WTC11 (cell line): ENCODE results near the gene DTNB. TPM values are rescaled to one million over a fixed set of nuclear protein-coding genes. Genes with fewer than 3 reads are reported as not detected.

Experiments
- ATAC-seq: fragments of 200-7000 bp; cut with Tn5 transposase; 2 replicates; pipeline ENCODE4 v1.10.0; 2021; ENCODE audit warnings: mild to moderate bottlenecking, moderate library complexity
- CTCF ChIA-PET: fragments of 300-600 bp; sonication (Branson Sonifier 250); formaldehyde crosslinking; loops from one replicate; lab custom pipeline; 2021; ENCODE audit warnings: antibody characterized with exemption; lab: Charles Lee
- POLR2A ChIA-PET: fragments of 350-600 bp; sonication (Branson Sonifier 250); formaldehyde crosslinking; loops from one replicate; lab custom pipeline; 2021; ENCODE audit warnings: antibody characterized with exemption; lab: Charles Lee
- DNase-seq: peaks from one replicate; pipeline ENCODE4 v3.0.0; 2021; ENCODE audit warnings: low spot score
- H3K27ac Mint-ChIP-seq: 2 replicates; pipeline ENCODE4 v1.8.0; 2021; ENCODE audit warnings: mixed read lengths
- H3K27me3 Mint-ChIP-seq: 2 replicates; pipeline ENCODE4 v1.8.0; 2021; ENCODE audit warnings: low read depth, mild to moderate bottlenecking, moderate library complexity, mixed read lengths
- H3K36me3 Mint-ChIP-seq: 2 replicates; pipeline ENCODE4 v1.8.0; 2021; ENCODE audit warnings: mixed read lengths
- H3K4me1 Mint-ChIP-seq: 2 replicates; pipeline ENCODE4 v1.8.0; 2022; ENCODE audit warnings: mixed read lengths
- H3K4me3 Mint-ChIP-seq: 2 replicates; pipeline ENCODE4 v1.8.0; 2021; ENCODE audit warnings: mild to moderate bottlenecking, moderate library complexity, mixed read lengths
- H3K9me3 Mint-ChIP-seq: 2 replicates; pipeline ENCODE4 v1.8.0; 2021; ENCODE audit warnings: mixed read lengths
- ARID4B ChIP-seq: sonication (generic); formaldehyde crosslinking; IDR thresholded peaks from 2 replicates; pipeline ENCODE4 v1.8.0; 2023; ENCODE audit warnings: missing genetic modification reagents, mild to moderate bottlenecking, borderline replicate concordance
- CREM ChIP-seq: sonication (generic); formaldehyde crosslinking; IDR thresholded peaks from 2 replicates; pipeline ENCODE4 v1.8.1; 2022; ENCODE audit warnings: mild to moderate bottlenecking, missing genetic modification reagents, moderate library complexity
- FOXJ3 ChIP-seq: sonication (generic); formaldehyde crosslinking; IDR thresholded peaks from 2 replicates; pipeline ENCODE4 v1.9.0; 2021; ENCODE audit warnings: missing genetic modification reagents, mild to moderate bottlenecking, borderline replicate concordance
- JAZF1 ChIP-seq: fragments of 250-450 bp; sonication (Bioruptor Pico); IDR thresholded peaks from 2 replicates; pipeline ENCODE4 v1.9.0; 2021; ENCODE audit warnings: moderate library complexity, mild to moderate bottlenecking, inconsistent platforms
- MLX ChIP-seq: sonication (generic); formaldehyde crosslinking; IDR thresholded peaks from 2 replicates; pipeline ENCODE4 v1.8.1; 2023; ENCODE audit warnings: mild to moderate bottlenecking, missing genetic modification reagents, moderate library complexity
- MXD4 ChIP-seq: fragments of 250-450 bp; sonication (Bioruptor Pico); IDR thresholded peaks from 2 replicates; pipeline ENCODE4 v1.8.0; 2021; ENCODE audit warnings: mild to moderate bottlenecking, moderate library complexity, borderline replicate concordance
- SOX15 ChIP-seq: fragments of 250-450 bp; sonication (Bioruptor Pico); IDR thresholded peaks from 2 replicates; pipeline ENCODE4 v1.9.0; 2021; ENCODE audit warnings: mild to moderate bottlenecking
- ZNF396 ChIP-seq: fragments of 250-450 bp; sonication (Bioruptor Pico); IDR thresholded peaks from 2 replicates; pipeline ENCODE4 v1.8.0; 2021; ENCODE audit warnings: mild to moderate bottlenecking, moderate library complexity, borderline replicate concordance
- ZNF423 ChIP-seq: fragments of 250-450 bp; sonication (Bioruptor Pico); IDR thresholded peaks from 2 replicates; pipeline ENCODE4 v2.1.2; 2022; ENCODE audit warnings: mild to moderate bottlenecking, moderate library complexity
- ZNF512 ChIP-seq: sonication (generic); formaldehyde crosslinking; IDR thresholded peaks from 2 replicates; pipeline ENCODE4 v1.8.1; 2022; ENCODE audit warnings: missing genetic modification reagents, borderline replicate concordance
- total RNA-seq: library from RNA; stranded (reverse); gene quantifications from 3 replicates; pipeline ENCODE4 v1.2.3, GENCODE V29; 2021
- TF ChIP-seq, protein P1 (sequence below): fragments of 250-450 bp; sonication (Bioruptor Pico); conservative IDR thresholded peaks from 2 replicates; pipeline ENCODE4 v1.9.0; 2021; ENCODE audit warnings: mild to moderate bottlenecking
- TF ChIP-seq, protein P2 (sequence below): sonication (generic); formaldehyde crosslinking; IDR thresholded peaks from 2 replicates; pipeline ENCODE4 v1.8.1; 2023; ENCODE audit warnings: mild to moderate bottlenecking, missing genetic modification reagents
- TF ChIP-seq, protein P3 (sequence below): sonication (generic); formaldehyde crosslinking; IDR thresholded peaks from 2 replicates; pipeline ENCODE4 v1.8.0; 2022; ENCODE audit warnings: missing genetic modification reagents

DTNB gene
- total RNA-seq, 1 experiment from 2014 or later, result 39.9 TPM

DNA sequence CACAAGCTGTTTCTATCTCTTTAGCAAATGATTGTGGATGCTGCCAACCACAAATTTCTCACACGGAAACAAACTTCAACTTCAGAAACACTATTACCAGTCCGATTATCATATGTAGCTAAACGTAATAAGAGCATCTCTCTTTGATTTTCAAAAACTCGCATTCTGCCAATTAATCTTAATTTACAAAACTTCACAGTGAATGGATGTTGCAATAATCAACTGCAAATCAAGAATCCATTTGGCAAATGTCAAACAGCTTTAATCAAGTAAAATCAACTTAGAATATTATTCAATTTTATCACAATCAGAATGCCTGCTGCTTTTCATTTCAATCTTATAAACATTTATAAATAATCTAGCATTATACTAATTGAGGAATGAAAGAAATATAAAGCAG lies 54.2 kb downstream of the DTNB start (continued):
- TF ChIP-seq ARID4B (CRISPR knock-in tag) (no peak), FOXJ3 (CRISPR knock-in tag) (no peak), ZNF423 (no peak), CREM (CRISPR knock-in tag) (no peak)

GRCh38 chr2:25618676-25619075 lies 54.7 kb downstream of the DTNB start:
- TF ChIP-seq SOX15 (CRISPR knock-in tag) (no peak), ZNF396 (CRISPR knock-in tag) (no peak), CREM (CRISPR knock-in tag) (no peak), ZNF423 (no peak), MLX (CRISPR knock-in tag) (no peak), JAZF1 (CRISPR knock-in tag) (no peak), ZNF512 (CRISPR knock-in tag) (no peak), MXD4 (CRISPR knock-in tag) (no peak), FOXJ3 (CRISPR knock-in tag) (no peak)
- TF ChIP-seq, protein P1, sequence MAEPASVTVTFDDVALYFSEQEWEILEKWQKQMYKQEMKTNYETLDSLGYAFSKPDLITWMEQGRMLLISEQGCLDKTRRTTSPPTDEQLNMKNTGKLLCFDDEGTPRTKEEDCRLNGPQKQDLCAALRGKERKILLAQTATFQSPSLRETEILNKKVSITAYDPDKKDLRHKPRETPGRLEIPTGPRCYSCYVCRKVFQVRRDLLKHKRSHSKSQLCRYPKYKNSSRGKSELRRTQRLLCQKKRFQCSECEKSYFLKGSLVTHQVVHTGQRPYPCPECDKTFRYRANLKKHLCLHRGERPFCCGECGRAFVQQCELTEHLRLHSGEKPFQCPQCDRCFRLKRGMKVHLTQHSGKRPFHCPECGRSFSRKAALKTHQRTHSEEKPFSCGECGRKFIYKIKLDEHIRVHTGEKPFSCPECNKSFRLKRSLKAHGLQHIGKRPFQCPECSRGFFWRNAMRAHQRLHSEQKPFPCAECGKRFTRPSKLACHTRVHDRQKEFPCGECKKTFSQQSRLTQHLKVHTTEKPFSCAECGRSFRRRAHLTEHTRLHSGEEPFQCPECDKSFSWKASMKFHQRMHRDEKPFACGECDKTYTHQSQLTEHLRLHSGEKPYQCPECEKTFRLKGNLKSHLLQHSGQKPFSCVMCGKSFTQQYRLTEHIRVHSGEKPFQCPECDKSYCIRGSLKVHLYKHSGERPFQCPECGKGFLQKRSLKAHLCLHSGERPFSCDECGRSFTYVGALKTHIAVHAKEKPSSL (CRISPR knock-in tag), result no peak
- TF ChIP-seq, protein P2, sequence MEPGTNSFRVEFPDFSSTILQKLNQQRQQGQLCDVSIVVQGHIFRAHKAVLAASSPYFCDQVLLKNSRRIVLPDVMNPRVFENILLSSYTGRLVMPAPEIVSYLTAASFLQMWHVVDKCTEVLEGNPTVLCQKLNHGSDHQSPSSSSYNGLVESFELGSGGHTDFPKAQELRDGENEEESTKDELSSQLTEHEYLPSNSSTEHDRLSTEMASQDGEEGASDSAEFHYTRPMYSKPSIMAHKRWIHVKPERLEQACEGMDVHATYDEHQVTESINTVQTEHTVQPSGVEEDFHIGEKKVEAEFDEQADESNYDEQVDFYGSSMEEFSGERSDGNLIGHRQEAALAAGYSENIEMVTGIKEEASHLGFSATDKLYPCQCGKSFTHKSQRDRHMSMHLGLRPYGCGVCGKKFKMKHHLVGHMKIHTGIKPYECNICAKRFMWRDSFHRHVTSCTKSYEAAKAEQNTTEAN (CRISPR knock-in tag), result no peak
- TF ChIP-seq, protein P3, sequence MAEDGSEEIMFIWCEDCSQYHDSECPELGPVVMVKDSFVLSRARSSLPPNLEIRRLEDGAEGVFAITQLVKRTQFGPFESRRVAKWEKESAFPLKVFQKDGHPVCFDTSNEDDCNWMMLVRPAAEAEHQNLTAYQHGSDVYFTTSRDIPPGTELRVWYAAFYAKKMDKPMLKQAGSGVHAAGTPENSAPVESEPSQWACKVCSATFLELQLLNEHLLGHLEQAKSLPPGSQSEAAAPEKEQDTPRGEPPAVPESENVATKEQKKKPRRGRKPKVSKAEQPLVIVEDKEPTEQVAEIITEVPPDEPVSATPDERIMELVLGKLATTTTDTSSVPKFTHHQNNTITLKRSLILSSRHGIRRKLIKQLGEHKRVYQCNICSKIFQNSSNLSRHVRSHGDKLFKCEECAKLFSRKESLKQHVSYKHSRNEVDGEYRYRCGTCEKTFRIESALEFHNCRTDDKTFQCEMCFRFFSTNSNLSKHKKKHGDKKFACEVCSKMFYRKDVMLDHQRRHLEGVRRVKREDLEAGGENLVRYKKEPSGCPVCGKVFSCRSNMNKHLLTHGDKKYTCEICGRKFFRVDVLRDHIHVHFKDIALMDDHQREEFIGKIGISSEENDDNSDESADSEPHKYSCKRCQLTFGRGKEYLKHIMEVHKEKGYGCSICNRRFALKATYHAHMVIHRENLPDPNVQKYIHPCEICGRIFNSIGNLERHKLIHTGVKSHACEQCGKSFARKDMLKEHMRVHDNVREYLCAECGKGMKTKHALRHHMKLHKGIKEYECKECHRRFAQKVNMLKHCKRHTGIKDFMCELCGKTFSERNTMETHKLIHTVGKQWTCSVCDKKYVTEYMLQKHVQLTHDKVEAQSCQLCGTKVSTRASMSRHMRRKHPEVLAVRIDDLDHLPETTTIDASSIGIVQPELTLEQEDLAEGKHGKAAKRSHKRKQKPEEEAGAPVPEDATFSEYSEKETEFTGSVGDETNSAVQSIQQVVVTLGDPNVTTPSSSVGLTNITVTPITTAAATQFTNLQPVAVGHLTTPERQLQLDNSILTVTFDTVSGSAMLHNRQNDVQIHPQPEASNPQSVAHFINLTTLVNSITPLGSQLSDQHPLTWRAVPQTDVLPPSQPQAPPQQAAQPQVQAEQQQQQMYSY (CRISPR knock-in tag), result no peak
- peaks cover 4% of the 10 kb centered on the region; the same call in 1 of the 2 replicates for H3K36me3 Mint-ChIP-seq
- no peak overlapping the region for H3K4me3 Mint-ChIP-seq
- H3K27ac Mint-ChIP-seq, result no peak overlapping the region
- POLR2A ChIA-PET, result no interaction called here
- no peak for ATAC-seq
- no peak for DNase-seq
- 0 out of 2 replicates have a peak, but pooled peaks cover 3% of the 10 kb centered on the region for H3K9me3 Mint-ChIP-seq
- H3K4me1 Mint-ChIP-seq, result peaks cover 16% of the 10 kb centered on the region
- H3K27me3 Mint-ChIP-seq, result no peaks in the 10 kb centered on the region
- CTCF ChIA-PET, result interaction anchor here (0.6 to 1.4 kb wide), 3 partner anchors 46 to 81 kb away, joined by 3 to 4 read pairs (median 3); no protein-coding TSS in a partner anchor
